Measurements from ENCODE around the gene ABCC4. TPM values are rescaled to one million over a fixed set of nuclear protein-coding genes. Genes with fewer than 3 reads are reported as not detected.
A peak's percentile ranks its signal among the peaks of the same experiment; 100 is the strongest.

The ABCC4 gene
- total and polyA plus RNA-seq, 2 experiments from 2014 or later, result 9.8 to 23.3 TPM

DNA sequence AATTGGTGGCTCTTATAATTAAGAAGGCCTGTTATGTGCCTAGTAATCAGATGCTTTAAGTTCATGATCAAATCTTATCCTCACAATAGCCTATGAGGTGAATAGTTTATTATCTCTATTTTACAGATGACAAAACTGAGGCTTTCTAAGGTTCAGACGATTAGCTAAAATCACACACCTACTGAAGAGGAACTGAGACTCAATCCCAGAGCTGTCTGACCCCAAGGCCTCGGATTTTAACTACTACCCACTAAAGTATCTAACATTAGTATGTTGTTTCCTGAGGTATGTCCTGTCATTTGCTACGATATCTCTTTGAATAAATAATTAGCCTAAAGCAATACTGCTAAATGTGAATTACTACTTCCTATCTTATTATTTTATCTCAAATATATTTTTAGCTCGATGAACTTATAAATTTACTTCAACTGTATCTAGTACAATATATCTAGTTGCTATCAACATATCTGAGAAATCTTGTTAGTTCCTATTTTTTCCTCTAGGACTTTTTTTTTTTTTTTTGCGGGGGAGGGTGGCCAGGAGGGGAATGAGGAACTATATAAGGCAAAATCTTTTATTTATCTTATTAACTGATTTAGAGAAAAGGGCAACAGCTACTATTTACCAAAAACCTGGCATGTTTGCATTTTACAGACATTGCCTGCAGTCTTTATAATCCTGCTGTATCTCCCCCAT is 118.5 kb downstream of the ABCC4 start:
- TF ChIP-seq EZH2phosphoT487 (IDR thresholded peaks at IDR 0.05; ENCODE audit: low read depth, severe bottlenecking, unreplicated experiment) (no peak), EZH2 (IDR thresholded peaks at IDR 0.05; ENCODE audit: borderline replicate concordance) (no peak)
- TF ChIP-seq, protein P1, sequence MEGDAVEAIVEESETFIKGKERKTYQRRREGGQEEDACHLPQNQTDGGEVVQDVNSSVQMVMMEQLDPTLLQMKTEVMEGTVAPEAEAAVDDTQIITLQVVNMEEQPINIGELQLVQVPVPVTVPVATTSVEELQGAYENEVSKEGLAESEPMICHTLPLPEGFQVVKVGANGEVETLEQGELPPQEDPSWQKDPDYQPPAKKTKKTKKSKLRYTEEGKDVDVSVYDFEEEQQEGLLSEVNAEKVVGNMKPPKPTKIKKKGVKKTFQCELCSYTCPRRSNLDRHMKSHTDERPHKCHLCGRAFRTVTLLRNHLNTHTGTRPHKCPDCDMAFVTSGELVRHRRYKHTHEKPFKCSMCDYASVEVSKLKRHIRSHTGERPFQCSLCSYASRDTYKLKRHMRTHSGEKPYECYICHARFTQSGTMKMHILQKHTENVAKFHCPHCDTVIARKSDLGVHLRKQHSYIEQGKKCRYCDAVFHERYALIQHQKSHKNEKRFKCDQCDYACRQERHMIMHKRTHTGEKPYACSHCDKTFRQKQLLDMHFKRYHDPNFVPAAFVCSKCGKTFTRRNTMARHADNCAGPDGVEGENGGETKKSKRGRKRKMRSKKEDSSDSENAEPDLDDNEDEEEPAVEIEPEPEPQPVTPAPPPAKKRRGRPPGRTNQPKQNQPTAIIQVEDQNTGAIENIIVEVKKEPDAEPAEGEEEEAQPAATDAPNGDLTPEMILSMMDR (IDR thresholded peaks at IDR 0.05; ENCODE audit: poor library complexity), result no peak
- no peaks in the 10 kb centered on the region for H3K9me2 ChIP-seq (replicated peaks; ENCODE audit: insufficient read depth)
- H4K20me1 ChIP-seq (ENCODE audit: insufficient read depth, poor library complexity, severe bottlenecking), result no peaks in the 10 kb centered on the region
- no peak overlapping the region for H3K27ac ChIP-seq
- no peak overlapping the region for H3K4me2 ChIP-seq
- H3K4me1 ChIP-seq (ENCODE audit: insufficient read depth), result no peaks in the 10 kb centered on the region
- H2AFZ ChIP-seq, result no peak overlapping the region
- no peaks in the 10 kb centered on the region for H3K79me2 ChIP-seq
- H3K36me3 ChIP-seq (replicated peaks; ENCODE audit: insufficient read depth, low read depth), result no peaks in the 10 kb centered on the region
- DNase-seq (ENCODE audit: low spot score), result no peak
- 98% methylated on average over 5 of the region's 5 CpGs for WGBS (ENCODE audit: low lambda C conversion rate, missing lambda C conversion rate)
- no peak overlapping the region for H3K4me3 ChIP-seq
- H3K9me3 ChIP-seq (ENCODE audit: low read depth), result no peaks in the 10 kb centered on the region
- no peaks in the 10 kb centered on the region for H3K27me3 ChIP-seq

- no peaks in the 10 kb centered on the region for H3K9me3 ChIP-seq (ENCODE audit: low read depth)
- H3K4me3 ChIP-seq, result no peak overlapping the region
- no peak overlapping the region for H3K4me2 ChIP-seq
- no peaks in the 10 kb centered on the region for H3K27me3 ChIP-seq
- no peaks in the 10 kb centered on the region for H3K9me2 ChIP-seq (replicated peaks; ENCODE audit: insufficient read depth)
- H4K20me1 ChIP-seq (ENCODE audit: insufficient read depth, poor library complexity, severe bottlenecking), result no peaks in the 10 kb centered on the region
- no peaks in the 10 kb centered on the region for H3K4me1 ChIP-seq (ENCODE audit: insufficient read depth)
- WGBS (ENCODE audit: low lambda C conversion rate, missing lambda C conversion rate), result 94% methylated on average over 2 of the region's 2 CpGs
- DNase-seq (ENCODE audit: low spot score), result no peak
- no peaks in the 10 kb centered on the region for H3K36me3 ChIP-seq (replicated peaks; ENCODE audit: insufficient read depth, low read depth)
- TF ChIP-seq, protein P1 (IDR thresholded peaks at IDR 0.05; ENCODE audit: poor library complexity), result no peak
- no peak for TF ChIP-seq EZH2 (IDR thresholded peaks at IDR 0.05; ENCODE audit: borderline replicate concordance)
- no peak for TF ChIP-seq EZH2phosphoT487 (IDR thresholded peaks at IDR 0.05; ENCODE audit: low read depth, severe bottlenecking, unreplicated experiment)
- no peaks in the 10 kb centered on the region for H3K79me2 ChIP-seq
- H3K27ac ChIP-seq, result peak overlapping the region; percentile 34
- H2AFZ ChIP-seq, result no peak overlapping the region
Measured at GRCh38 chr13:95181586-95181985, 119.7 kb downstream of the ABCC4 start.

- TF ChIP-seq, protein P1 (IDR thresholded peaks at IDR 0.05; ENCODE audit: poor library complexity), result no peak
- TF ChIP-seq EZH2 (IDR thresholded peaks at IDR 0.05; ENCODE audit: borderline replicate concordance), result no peak
- no peak overlapping the region for H3K4me2 ChIP-seq
Measured at GRCh38 chr13:95180513-95181245, 120.6 kb downstream of the ABCC4 start.

More at GRCh38 chr13:95180513-95181245, 120.6 kb downstream of the ABCC4 start:
- Histone ChIP-seq H3K9me3 (ENCODE audit: low read depth) (no peaks in the 10 kb centered on the region), H3K4me1 (ENCODE audit: insufficient read depth) (no peaks in the 10 kb centered on the region), H3K27me3 (no peaks in the 10 kb centered on the region), H4K20me1 (ENCODE audit: insufficient read depth, poor library complexity, severe bottlenecking) (no peaks in the 10 kb centered on the region), H3K4me3 (no peak overlapping the region), H3K9me2 (replicated peaks; ENCODE audit: insufficient read depth) (no peaks in the 10 kb centered on the region), H3K27ac (peak overlapping the region; percentile 34), H2AFZ (no peak overlapping the region), H3K36me3 (replicated peaks; ENCODE audit: insufficient read depth, low read depth) (no peaks in the 10 kb centered on the region), H3K79me2 (no peaks in the 10 kb centered on the region)
- 76% methylated on average over 5 of the region's 5 CpGs for WGBS (ENCODE audit: low lambda C conversion rate, missing lambda C conversion rate)
- peak; percentile 40 for DNase-seq (ENCODE audit: low spot score)

Measured in hepatocyte (in vitro differentiated cells).